Transverse colon (tissue), 4 donors: Measurements from ENCODE around the gene CHMP6.

Experiments
- EP300 ChIP-seq: sonication (generic); formaldehyde crosslinking; IDR thresholded peaks from one replicate; pipeline ENCODE4 v1.6.1; 2017; ENCODE audit warnings: antibody characterized with exemption, low read depth
- POLR2A ChIP-seq: fragments of 450-650 bp; IDR thresholded peaks from one replicate; pipeline ENCODE4 v1.6.1; 2016; ENCODE audit warnings: antibody characterized with exemption, mild to moderate bottlenecking, moderate library complexity
- POLR2AphosphoS5 ChIP-seq, 3 donors: sonication (generic); formaldehyde crosslinking; IDR thresholded peaks; one replicate each; pipeline ENCODE4 v1.6.1; 2016; ENCODE audit warnings: antibody characterized with exemption in 3 of 3
- TF ChIP-seq, protein P1 (sequence below), 5 experiments: fragments of 200-600 bp in 3 of 5; fragments of 450-650 bp in 2 of 5; sonication (generic) in 3 of 5; IDR thresholded peaks; 1 replicate in 2 of 5; 2 replicates in 3 of 5; pipeline ENCODE4 v1.5.1; 2016 to 2017; ENCODE audit warnings: antibody characterized with exemption in 5 of 5, inconsistent platforms in 3 of 5, mild to moderate bottlenecking in 2 of 5, moderate library complexity in 1 of 5

DNA sequence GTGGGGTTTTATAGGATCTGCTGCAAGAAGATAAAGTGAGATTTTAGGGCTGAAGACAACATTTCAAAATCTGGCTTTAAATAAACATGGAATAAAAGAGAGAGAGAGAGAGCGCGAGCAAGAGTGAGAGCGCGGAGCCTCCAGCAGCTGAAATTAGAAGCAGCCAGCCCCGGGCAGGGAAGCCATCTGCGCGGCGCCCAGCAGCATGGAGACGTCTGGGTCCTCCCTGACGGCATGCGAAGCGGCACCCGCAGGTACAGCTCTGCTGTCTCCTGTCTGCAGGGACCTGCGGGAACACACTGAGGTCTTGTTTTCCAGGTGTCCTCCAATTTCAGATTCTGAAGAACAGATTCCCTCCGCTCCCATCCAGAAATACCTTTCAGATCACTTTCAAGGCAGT lies 35.4 kb downstream of the CHMP6 start:
- TF ChIP-seq, protein P1, sequence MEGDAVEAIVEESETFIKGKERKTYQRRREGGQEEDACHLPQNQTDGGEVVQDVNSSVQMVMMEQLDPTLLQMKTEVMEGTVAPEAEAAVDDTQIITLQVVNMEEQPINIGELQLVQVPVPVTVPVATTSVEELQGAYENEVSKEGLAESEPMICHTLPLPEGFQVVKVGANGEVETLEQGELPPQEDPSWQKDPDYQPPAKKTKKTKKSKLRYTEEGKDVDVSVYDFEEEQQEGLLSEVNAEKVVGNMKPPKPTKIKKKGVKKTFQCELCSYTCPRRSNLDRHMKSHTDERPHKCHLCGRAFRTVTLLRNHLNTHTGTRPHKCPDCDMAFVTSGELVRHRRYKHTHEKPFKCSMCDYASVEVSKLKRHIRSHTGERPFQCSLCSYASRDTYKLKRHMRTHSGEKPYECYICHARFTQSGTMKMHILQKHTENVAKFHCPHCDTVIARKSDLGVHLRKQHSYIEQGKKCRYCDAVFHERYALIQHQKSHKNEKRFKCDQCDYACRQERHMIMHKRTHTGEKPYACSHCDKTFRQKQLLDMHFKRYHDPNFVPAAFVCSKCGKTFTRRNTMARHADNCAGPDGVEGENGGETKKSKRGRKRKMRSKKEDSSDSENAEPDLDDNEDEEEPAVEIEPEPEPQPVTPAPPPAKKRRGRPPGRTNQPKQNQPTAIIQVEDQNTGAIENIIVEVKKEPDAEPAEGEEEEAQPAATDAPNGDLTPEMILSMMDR (IDR thresholded peaks at IDR 0.05), result no peak
- no peak for TF ChIP-seq POLR2A
- TF ChIP-seq EP300, result no peak
- no peak for TF ChIP-seq POLR2AphosphoS5 (IDR thresholded peaks at IDR 0.05)
